ENCODE measurements around the gene TIGD2. TPM values are rescaled to one million over a fixed set of nuclear protein-coding genes. Genes with fewer than 3 reads are reported as not detected.

The TIGD2 gene
- polyA plus RNA-seq, 4 donors: 9.1 to 13.3 (median 11.3) TPM

DNA sequence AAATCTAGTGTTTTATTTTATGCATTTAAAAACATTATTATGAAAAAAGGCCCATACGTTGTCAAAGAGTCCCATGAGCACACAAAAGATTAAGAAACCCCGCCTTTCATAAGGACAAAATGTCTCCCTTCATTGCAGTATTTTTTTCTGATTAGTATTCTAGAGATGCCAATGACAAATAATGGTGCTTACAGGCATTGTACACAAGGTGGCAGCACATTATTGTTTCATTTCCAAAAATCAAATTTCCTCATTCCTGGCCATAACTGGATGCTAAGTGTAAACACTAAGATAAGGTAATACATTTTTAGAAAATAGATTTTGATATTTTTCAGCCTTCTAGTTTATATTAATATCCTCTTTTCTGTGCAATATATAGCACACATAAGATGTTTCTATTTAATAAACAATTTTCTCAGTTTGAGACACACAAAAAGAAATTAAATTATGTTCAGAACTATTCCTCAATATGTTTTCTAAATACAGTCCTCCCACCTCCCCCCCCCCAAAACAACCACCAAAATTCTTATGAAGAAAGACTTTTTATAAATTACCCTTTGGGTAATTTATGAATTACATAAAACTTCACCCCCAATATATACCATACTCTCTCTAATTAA, 47.7 kb downstream of the TIGD2 start:
- peak in 1 of 4 donors; percentile 24 for DNase-seq (ENCODE audit: low read depth in 4 of 4, low spot score in 2 of 4)

DNA sequence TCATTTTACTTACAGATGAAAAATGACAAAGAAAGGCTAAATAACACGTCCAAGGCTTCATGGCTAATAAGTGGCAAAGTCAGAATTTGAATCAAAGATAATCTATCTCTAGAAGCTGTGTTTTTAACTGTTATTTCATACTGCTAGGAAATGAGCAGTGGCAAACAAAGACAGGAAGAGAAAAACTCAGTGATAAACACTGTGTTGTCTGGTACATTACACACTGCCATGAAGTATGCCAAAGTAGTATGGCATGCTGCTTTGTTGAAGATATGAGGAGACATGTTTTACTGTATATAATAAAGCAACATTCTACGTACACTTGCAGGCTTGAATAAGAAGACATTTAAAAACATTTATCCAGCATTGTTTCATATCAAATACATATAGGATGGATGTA, 49.5 kb downstream of the TIGD2 start:
- no peak for DNase-seq (ENCODE audit: low read depth in 4 of 4, low spot score in 2 of 4)

DNA sequence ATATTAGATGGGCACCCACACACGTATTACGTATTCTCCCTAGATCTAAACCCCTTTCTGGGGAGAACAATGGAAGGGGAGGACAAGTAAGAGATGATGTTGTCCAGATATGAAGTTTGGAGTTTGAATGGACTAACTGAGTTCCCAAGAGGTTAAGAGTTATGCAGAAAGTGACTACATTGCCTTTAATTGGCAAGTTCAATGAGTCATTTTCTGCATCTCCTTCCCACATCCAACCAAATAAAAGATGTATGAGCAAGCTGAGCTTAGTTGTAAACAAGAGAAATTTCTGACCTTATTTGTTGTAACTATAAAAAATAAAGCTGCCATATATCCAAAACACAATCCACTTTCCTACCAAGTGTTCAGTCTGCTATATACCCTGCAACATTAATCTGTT, 50.5 kb downstream of the TIGD2 start:
- no peak for DNase-seq (ENCODE audit: low read depth in 4 of 4, low spot score in 2 of 4)

DNA sequence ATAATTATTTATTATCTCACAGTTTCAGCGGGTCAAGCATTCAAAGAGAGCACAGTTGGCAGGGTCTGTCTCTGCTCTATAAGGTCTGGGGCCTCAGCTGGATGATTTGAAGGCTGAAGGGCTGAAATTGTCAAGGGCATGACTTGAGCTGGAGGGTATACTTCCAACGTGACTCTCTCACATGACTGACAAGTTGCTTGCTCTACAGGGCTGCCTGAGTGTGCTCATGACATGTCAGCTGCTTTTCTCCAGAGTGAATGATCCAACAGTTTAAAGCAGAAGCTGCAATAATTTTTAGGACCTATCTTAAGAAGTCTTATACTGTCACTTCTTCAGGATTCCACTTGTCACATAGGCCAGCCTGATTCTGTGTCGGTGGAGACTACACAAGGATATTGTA, 51.2 kb downstream of the TIGD2 start:
- DNase-seq (ENCODE audit: low read depth in 4 of 4, low spot score in 2 of 4): no peak

DNA sequence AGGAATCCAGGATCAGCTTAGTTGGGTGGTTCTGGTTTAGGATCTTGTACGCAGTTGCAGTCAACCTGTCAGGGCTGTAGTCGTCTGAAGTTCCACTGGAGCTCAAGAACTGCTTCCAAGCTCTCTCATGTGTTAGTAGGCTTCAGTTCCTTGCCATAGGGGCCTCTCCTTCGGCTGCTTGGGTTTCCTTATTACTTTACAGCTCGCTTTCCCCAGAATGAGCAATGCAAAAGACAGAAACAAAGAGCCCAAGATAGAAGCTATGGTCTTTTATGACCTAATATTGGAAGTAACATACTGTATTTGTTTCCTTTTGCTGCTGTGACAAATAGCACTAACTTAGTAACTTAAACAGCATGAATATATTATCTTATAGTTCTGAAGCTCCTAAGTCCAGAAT, 51.7 kb downstream of the TIGD2 start:
- DNase-seq (ENCODE audit: low read depth in 4 of 4, low spot score in 2 of 4): no peak

DNA sequence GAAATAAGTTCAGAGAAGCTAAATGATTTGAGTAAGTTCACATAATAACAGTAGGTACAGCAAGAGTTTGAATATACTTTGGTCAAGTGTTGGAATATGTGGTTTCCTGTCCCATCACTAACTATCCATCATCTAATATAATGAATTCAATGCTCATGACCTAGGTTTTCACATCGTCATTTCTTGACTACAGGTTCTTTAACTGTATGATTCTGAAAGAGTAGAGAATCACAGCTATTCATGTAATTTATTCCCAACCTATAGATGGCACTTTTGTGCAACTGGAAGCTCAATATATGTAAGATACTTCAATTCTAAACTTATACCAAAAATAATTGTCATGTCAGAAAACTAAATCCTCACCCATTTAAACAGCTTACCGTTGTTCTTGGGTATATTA, 53.1 kb downstream of the TIGD2 start:
- DNase-seq (ENCODE audit: low read depth in 4 of 4, low spot score in 2 of 4): no peak

Other genes with a start within 250 kb of the TIGD2 start
- gene FAM13A, start 54.3 kb upstream of the TIGD2 start, polyA plus RNA-seq (ENCODE audit: insufficient read length in 4 of 4): 10 to 100 TPM; 27.5 to 41.8 (median 34.8) TPM
- gene GPRIN3, start 196.3 kb downstream of the TIGD2 start, polyA plus RNA-seq (ENCODE audit: insufficient read length in 4 of 4): 1 to 10 TPM; 6.1 to 9.2 (median 6.6) TPM